Tibial nerve (tissue), 4 donors: ENCODE data around the gene ILDR2. TPM values are rescaled to one million over a fixed set of nuclear protein-coding genes. Genes with fewer than 3 reads are reported as not detected.

Experiments used
- DNase-seq, 2 donors: peaks; one replicate each; pipeline ENCODE4 v3.0.0-alpha.2; 2019; ENCODE audit warnings: low spot score in 2 of 2
- H3K27ac ChIP-seq, 4 donors: fragments of 200-600 bp; sonication (generic) in 3 of 4; one replicate each; pipeline ENCODE4 v1.5.1; 2017 to 2019; ENCODE audit warnings: mild to moderate bottlenecking in 1 of 4
- H3K27me3 ChIP-seq, 2 donors: fragments of 200-600 bp; sonication (generic) in 1 of 2; one replicate each; pipeline versions ENCODE4 v1.5.1 to v1.6.0; 2017 to 2019
- H3K36me3 ChIP-seq, 3 donors: fragments of 200-600 bp; sonication (generic); one replicate each; pipeline ENCODE4 v1.5.1; 2018 to 2019
- H3K4me1 ChIP-seq, 4 donors: fragments of 200-600 bp; sonication (generic) in 3 of 4; one replicate each; pipeline ENCODE4 v1.5.1; 2017 to 2019
- H3K4me3 ChIP-seq, 4 donors: fragments of 200-600 bp; sonication (generic) in 3 of 4; one replicate each; pipeline ENCODE4 v1.5.1; 2017 to 2019; ENCODE audit warnings: mild to moderate bottlenecking in 1 of 4, moderate library complexity in 1 of 4
- H3K9me3 ChIP-seq, 4 donors: fragments of 200-600 bp; sonication (generic) in 3 of 4; one replicate each; pipeline ENCODE4 v1.5.1; 2017 to 2019
- CTCF ChIP-seq, 5 experiments: fragments of 200-600 bp in 3 of 5; fragments of 450-650 bp in 2 of 5; sonication (generic) in 3 of 5; IDR thresholded peaks; one replicate each; pipeline ENCODE4 v1.5.1; 2016 to 2019; ENCODE audit warnings: antibody characterized with exemption in 5 of 5, mild to moderate bottlenecking in 3 of 5, moderate library complexity in 2 of 5
- EP300 ChIP-seq, 2 donors: sonication (generic); formaldehyde crosslinking; IDR thresholded peaks; one replicate each; pipeline ENCODE4 v1.6.1; 2017; ENCODE audit warnings: antibody characterized with exemption in 2 of 2, mild to moderate bottlenecking in 1 of 2
- POLR2A ChIP-seq, 2 donors: fragments of 450-650 bp; IDR thresholded peaks; one replicate each; pipeline ENCODE4 v1.6.1; 2017; ENCODE audit warnings: antibody characterized with exemption in 2 of 2, mild to moderate bottlenecking in 2 of 2, moderate library complexity in 2 of 2
- WGBS, 2 donors: methylation state at CpG; one replicate each; pipeline ENCODE4 v1.1.5; 2018; 5-methylcytosine and 5-hydroxymethylcytosine counted together
- total RNA-seq, 4 donors: library from RNA; depleted of rRNA; stranded (reverse); fragments of >200 nt; gene quantifications; one replicate each; pipeline ENCODE4 v1.1.0, GENCODE V29; 2016

The ILDR2 gene
- total RNA-seq, 4 donors from 2014 or later: 4.4 to 6.7 (median 5.7) TPM

GRCh38 chr1:166972193-166972592, 3.1 kb downstream of the ILDR2 start:
- no peak for TF ChIP-seq POLR2A (IDR thresholded peaks at IDR 0.05)
- TF ChIP-seq CTCF (IDR thresholded peaks at IDR 0.05): no peak
- TF ChIP-seq EP300 (IDR thresholded peaks at IDR 0.05): no peak
- 49 to 56% methylated on average over 3 of the region's 3 CpGs for WGBS, 2 donors
- H3K27ac ChIP-seq: no peak overlapping the region
- peaks cover 0 to 27% (median 8%) of the 10 kb centered on the region in 4 donors for H3K4me1 ChIP-seq
- H3K9me3 ChIP-seq: no peaks in the 10 kb centered on the region
- no peak overlapping the region for H3K4me3 ChIP-seq
- no peak for DNase-seq
- peaks cover 0 to 33% of the 10 kb centered on the region in 2 donors for H3K27me3 ChIP-seq
- H3K36me3 ChIP-seq: no peaks in the 10 kb centered on the region

- Histone ChIP-seq H3K36me3 (no peaks in the 10 kb centered on the region), H3K4me3 (no peak overlapping the region), H3K27ac (no peak overlapping the region), H3K27me3 (peaks cover 0 to 33% of the 10 kb centered on the region in 2 donors), H3K4me1 (peaks cover 0 to 24% (median 8%) of the 10 kb centered on the region in 4 donors), H3K9me3 (no peaks in the 10 kb centered on the region)
- no peak for DNase-seq
- WGBS, 2 donors: 79 to 83% methylated on average over 3 of the region's 3 CpGs
- TF ChIP-seq EP300 (IDR thresholded peaks at IDR 0.05): no peak
- TF ChIP-seq POLR2A (IDR thresholded peaks at IDR 0.05): no peak
- TF ChIP-seq CTCF (IDR thresholded peaks at IDR 0.05): no peak
These were observed 4.1 kb downstream of the ILDR2 start for GRCh38 chr1:166971252-166971651.

- H3K9me3 ChIP-seq: no peaks in the 10 kb centered on the region
- no peak for DNase-seq
- TF ChIP-seq POLR2A (IDR thresholded peaks at IDR 0.05) (no peak), EP300 (IDR thresholded peaks at IDR 0.05) (no peak), CTCF (IDR thresholded peaks at IDR 0.05) (no peak)
- no peak overlapping the region for H3K27ac ChIP-seq
- WGBS, 2 donors: 84 to 86% methylated on average over 5 of the region's 5 CpGs
- no peaks in the 10 kb centered on the region for H3K36me3 ChIP-seq
- H3K27me3 ChIP-seq: peaks cover 0 to 27% of the 10 kb centered on the region in 2 donors
- H3K4me3 ChIP-seq: no peak overlapping the region
- H3K4me1 ChIP-seq: peaks cover 0 to 10% (median under 1%) of the 10 kb centered on the region in 4 donors
These were observed 6.2 kb downstream of the ILDR2 start for GRCh38 chr1:166969074-166969677.

GRCh38 chr1:166960858-166961474, 14.4 kb downstream of the ILDR2 start:
- 97 to 100% methylated on average over 1 of the region's 1 CpG for WGBS, 2 donors
- no peak overlapping the region for H3K27ac ChIP-seq
- DNase-seq: no peak
- H3K4me3 ChIP-seq: no peak overlapping the region
- TF ChIP-seq POLR2A (IDR thresholded peaks at IDR 0.05): no peak
- TF ChIP-seq EP300 (IDR thresholded peaks at IDR 0.05): no peak
- TF ChIP-seq CTCF (IDR thresholded peaks at IDR 0.05): no peak
- H3K4me1 ChIP-seq: no peaks in the 10 kb centered on the region
- no peaks in the 10 kb centered on the region for H3K27me3 ChIP-seq
- no peaks in the 10 kb centered on the region for H3K9me3 ChIP-seq
- H3K36me3 ChIP-seq: no peaks in the 10 kb centered on the region

DNA sequence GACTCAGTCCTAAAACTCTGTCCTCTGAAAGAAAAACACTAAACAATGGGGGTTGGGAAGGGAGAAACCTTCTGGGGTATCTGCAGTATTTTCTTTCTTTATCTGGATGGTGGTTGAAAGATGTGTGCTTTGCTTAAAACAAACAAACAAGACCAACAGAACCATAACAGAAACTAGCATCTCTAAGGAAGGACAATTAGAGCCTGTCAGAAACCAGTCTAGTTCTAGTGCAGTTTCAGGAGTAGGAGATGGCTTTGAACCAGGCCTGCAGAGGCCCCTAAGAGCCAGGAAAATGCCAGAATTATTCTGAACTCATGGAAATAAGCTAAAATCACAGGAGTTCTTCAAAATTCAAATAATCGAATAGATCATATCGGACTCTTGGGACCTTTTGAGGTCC, 18.5 kb downstream of the ILDR2 start:
- Histone ChIP-seq H3K9me3 (no peaks in the 10 kb centered on the region), H3K4me3 (no peak overlapping the region), H3K4me1 (no peaks in the 10 kb centered on the region), H3K27ac (no peak overlapping the region), H3K27me3 (no peaks in the 10 kb centered on the region), H3K36me3 (no peaks in the 10 kb centered on the region)
- DNase-seq: no peak
- 93 to 95% methylated on average over 2 of the region's 2 CpGs for WGBS, 2 donors
- TF ChIP-seq POLR2A (IDR thresholded peaks at IDR 0.05): no peak
- no peak for TF ChIP-seq EP300 (IDR thresholded peaks at IDR 0.05)
- TF ChIP-seq CTCF (IDR thresholded peaks at IDR 0.05): no peak
